Stimulated activated CD8-positive, alpha-beta memory T cell treated with anti-CD3 and anti-CD28 coated beads, Interleukin-4, amount 100 ng/mL, for 24 hours (primary cell): ENCODE data around the gene TGM6.

Experiments used
- DNase-seq: peaks from one replicate; pipeline ENCODE4 v3.0.0-alpha.2; 2020; ENCODE audit warnings: low read depth

Gene TGM6

DNA sequence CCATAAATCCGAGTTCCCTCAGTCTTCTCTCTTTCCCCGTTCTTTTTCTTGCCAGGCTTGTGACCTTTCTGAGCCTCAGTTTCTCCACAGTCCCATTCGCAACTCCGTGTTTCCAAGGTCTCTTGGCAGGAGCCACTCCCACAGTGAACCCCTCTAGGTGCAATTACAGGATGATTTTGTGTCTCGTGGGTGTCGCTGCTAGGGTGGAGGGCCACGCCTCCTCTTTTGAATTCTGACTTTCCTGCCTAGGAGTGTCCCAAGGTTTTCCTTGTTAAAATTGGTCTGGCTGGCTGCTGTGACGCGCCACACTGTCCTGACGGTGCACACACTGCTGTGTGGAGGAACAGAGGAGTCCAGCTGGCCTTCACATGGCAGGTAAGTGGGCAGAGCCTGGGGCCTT is at the start of gene TGM6:
TGM6 (plus strand) TSS at position 301 of the 400 bp plus-strand sequence; CDS start at position 369, 68 bp downstream.
- no peak for DNase-seq

DNA sequence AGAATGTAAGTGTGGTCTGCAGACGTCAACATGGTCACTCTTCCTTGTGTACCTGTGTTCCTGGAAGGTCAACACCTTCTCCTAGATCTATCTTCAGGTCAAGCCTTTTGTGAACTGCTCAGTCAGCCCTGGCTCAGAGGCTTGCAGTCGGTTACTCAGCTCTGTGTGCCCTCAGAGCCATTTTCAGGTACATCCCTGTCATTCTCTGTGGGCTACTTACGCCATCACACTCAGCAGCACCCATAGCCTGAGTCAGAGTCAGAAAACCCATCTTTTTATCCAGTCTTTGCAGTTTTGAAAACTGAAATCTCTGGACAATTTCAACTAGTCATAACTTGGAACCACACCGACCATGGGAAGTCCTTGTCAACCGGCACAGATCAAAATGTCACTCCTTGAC is 49.6 kb upstream of the TGM6 start:
- no peak for DNase-seq

DNA sequence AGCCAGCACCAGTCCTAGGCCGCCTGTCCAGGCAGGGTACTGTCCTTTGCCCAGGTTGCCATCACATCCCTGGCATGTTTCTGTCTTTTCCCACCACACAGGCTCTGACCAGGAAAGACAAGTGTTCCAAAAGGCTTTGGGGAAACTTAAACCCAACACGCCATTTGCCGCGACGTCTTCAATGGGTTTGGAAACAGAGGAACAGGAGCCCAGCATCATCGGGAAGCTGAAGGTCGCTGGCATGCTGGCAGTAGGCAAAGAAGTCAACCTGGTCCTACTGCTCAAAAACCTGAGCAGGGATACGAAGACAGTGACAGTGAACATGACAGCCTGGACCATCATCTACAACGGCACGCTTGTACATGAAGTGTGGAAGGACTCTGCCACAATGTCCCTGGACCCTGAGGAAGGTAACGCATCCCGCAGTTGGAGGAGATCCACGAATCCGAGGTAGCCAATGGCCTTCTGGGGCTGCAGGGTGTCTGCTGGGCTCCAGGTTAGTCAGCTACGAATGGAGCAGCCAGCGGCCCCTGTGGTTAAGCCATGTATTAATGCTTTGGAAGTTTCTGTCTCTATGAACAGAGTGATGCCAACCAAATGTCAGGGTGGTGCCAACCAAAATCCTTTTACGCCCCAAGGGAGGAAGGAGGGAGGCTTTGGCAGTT is 48.7 kb upstream of the TGM6 start:
- no peak for DNase-seq

DNA sequence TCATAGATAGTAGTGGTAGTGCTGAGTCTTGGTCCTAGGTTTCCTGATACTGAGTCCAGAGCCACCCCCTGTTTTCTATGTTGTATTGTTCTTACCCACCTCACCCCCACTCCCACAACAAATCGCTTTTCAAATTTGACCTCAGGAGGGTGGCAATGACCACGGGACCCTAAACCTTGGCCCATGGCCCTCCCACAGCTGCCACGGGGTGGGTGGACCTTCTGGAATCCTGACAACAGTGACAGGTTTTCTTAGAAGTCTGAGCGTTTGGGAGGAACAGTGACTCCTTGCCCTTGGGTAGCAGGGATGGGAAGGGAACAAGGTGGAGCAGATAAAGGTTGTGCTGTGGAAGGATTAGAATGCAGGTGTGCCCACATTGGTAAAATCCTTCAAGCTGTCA is 48.0 kb upstream of the TGM6 start:
- no peak for DNase-seq

DNA sequence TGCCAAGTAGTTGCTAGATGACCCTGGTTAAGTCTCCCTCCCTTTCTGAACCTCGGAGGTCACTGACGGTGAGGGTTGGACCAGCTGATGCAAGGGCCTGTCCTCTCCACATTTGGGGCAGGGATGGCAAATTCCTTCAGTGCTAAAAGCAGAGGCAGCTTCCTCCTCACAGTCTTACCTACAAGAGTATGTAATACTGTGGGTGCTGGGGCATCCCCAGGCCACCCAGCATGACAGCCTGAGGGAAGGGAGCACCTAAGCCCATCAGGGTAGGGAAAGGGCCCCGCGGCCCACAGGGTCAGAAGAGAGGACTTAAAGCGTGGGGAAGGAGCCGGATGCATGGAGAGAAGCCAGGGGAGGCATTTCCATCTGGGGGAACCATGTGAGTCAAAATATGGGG is 46.9 kb upstream of the TGM6 start:
- no peak for DNase-seq

DNA sequence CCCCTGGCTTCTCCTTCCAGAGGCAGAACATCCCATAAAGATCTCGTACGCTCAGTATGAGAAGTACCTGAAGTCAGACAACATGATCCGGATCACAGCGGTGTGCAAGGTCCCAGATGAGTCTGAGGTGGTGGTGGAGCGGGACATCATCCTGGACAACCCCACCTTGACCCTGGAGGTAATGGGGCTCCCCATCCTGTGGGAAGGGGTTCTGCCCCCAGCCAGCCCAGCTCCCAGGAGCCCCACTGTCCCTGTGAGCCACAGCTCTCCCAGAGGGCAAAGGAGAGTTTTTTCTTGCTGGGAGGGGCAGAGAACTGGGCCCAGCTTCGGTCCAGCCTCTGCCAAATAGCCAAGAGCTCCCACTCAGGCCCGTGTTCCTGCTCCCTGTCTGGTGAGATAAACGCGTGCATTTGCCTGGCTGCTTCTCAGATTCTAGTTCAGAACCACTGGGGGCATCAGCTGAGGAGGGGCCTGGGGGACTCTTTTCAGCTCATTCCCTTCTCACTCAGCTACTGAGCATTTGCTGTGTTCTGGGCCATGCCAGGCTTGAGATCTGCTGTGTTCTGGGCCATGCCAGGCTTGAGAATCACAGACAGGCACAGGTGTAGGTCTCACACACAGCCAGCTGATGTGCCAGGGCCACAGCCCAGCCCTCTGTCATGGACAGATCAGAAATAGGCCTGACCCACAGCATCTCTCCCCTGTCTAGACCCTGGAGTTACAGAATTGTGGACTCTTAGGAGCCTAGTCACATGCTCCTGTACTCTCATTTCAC is 45.4 kb upstream of the TGM6 start:
- DNase-seq: no peak

DNA sequence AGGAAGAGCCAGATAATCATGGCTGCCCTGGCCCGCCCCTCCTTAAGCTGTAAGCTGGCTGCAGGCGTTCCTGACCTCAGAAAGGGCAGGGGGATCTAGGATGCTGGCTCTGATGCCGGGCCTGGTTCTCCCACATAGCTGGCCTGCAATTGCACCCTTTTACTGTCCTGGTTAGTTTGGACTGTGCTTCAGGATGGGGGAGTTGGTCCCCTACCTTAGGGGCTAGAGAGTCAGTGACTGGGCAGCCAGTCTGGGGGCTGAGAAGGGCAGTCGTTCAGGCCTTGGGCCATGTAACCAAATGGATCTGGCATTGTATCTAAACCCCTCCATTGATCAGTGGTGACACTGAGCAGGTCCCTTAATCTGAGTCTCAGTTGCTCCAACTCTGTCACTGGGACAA is 44.2 kb upstream of the TGM6 start:
- DNase-seq: no peak

DNA sequence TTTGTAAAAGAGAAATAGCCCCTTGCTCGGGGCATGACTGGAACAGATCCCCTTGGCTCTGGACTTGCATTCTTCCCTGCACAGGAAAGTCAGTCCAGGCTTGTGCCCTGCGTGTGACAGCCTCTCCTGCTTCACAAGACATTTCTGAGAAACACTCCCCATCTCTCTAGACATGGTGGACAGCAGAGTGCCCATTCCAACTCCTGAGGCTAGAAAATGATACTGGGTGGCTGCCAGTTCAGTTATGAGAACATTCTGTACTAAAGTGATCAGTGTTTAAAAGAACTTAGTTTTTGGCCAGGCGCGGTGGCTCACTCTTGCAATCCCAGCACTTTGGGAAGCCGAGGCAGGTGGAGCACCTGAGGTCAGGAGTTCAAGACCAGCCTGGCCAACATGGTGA is 43.6 kb upstream of the TGM6 start:
- DNase-seq: no peak

DNA sequence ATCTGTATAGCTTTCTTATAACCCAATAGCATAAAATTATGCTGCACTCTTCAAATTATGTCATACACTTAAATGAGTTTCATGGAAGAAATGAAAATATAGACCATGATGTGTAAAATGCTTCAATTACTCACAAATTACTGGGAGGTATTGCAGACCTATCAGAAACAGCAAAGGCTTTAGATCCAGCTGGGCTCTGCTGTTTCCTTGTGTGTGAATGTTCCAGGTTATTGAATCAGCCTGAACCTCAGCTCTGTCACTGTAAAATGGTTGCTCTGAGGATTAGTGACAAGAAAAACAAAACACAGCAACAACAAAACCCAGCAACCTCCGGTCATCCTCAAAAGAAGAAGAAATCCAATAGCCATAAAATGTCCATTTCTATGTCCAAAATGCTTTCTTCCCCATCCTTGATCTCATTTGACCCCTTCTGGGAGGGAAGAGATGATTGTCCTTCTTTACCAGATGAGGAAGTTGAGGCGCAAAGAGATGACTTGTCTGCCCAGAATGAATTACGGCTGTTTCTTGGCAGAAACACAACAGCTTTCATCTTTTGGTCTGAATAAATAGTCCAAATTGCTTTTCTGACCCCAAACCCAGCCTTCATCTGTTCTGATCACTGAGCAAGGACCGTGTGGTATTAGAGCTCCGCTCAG is 42.2 kb upstream of the TGM6 start:
- DNase-seq: no peak

DNA sequence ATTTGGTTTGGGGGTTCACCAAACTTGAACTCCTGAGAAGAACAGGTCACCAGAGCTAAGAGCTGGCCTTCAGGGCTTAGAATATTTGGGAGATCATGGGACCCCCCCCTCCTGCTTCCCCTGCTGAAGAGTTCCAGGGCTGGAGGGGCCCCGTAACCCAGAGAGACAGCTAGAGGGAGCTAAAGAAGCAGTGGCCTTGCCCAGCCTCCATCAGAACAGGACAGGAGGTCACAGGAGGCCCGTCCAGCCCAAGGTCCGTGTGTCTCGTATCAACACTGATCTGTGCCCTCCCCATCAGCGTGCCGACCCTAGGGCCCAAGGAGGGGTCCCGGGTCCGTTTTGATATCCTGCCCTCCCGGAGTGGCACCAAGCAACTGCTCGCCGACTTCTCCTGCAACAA is 40.6 kb upstream of the TGM6 start:
- no peak for DNase-seq

DNA sequence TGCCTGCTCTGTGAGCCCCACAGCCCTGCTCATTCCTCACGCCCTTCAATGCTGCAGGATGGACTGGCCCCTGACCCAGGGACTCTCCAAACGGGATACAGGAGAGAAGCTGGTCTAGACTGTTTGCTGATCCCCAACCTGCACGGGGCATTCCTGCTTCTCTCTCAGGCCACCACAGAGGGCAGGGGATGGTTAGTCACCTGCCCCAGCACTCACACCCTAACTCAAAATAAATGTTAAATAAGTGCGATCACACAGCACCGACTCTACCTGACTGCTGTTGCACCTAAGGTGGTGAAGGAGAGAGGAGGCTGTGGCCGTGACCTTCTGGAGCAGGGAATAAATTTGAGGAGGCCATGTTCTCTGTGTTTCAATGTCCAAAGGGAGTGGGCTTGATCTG is 39.9 kb upstream of the TGM6 start:
- no peak for DNase-seq

DNA sequence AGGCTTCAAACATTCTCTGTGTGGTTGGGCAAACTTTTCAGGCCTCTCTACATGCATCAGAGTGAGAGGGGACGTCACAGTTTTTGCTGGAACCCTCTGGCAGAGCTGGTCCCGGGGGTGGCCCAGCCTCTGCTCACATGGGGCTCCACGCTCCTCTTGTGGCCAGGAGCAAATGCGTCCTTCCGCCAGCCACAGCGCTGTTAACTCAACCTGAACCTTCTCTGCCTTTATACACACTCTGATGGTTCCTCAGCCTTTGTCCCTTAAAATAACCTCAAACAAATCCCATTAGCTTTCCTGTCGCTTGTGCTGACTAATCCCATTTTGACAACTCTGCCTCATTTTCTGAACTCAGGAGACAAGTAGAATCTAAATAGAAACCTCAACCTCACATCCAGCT is 39.4 kb upstream of the TGM6 start:
- no peak for DNase-seq

DNA sequence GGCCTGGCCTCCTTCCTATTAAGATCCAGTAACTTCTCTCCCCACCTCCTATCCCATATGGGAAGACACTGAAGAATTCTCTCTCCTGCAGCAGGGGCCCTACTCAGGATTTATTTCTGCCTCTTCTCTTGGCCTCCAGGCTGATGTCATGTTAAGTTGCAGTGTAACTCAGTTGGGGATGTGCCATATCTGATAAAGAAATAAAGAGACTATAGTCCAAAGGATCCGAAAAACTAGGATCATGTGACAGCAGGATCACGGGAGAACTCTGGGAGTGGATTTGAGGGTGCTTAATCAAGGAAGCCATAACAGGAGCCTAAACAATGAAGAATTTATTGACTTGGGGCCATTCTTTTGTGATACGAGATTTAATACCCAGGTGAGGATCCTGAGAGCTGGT is 38.5 kb upstream of the TGM6 start:
- DNase-seq: no peak

DNA sequence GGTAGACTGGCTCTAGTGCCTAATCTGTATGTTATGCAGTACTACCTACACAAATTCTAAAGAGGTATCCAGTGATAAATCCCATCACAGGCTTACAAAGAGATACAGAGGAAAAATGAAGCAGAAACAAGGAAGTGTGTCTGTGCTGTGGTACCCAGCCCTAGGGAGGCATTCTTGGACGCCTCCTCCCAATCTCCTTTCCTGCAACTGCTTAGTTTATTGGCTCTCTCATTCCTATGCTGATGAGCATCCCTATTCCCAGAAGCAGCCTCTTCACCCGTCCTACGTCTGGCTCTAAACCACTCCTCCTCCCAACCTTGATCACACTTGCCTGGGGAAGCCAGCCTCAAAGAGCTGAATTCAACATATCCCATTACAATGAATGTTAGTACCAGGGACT is 34.5 kb upstream of the TGM6 start:
- no peak for DNase-seq

DNA sequence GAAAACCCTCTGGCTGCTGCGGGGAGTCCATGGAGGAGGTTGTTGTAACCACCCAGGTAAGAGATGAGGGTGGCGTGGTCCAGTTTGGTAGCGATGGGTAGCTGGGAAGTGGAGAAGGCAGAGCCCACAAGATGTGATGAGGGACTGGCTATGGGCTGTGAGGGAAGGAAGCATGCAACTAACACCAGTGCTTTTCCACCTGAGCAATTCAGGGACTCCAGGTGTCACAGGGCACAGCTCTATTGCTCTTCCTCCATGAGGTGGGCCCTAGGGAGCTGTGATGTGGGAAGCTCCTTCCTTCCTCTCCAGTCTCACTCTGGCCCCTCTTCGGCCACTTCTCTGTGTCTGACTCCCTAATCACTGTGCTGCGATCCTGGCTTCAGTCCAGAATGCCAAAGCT is 32.4 kb upstream of the TGM6 start:
- DNase-seq: no peak

DNA sequence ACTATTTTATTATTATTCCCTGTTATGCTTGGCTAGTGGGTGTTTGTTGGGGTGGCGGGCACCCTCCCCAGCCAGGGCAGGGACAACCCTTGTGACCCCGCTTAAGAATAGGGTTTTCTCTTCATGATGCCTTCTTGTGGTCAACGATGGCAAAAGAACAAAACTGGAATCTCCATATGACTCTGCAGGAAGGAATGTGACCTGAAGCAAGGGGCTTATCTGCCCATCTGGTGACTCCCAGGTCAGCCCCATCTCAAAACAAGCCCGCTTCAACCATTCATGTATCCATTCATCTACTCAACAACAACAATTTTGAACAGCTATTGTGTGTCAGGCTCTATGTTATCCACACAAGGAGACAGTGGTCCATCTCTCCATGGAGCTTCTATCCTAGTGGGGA is 30.9 kb upstream of the TGM6 start:
- DNase-seq: no peak

DNA sequence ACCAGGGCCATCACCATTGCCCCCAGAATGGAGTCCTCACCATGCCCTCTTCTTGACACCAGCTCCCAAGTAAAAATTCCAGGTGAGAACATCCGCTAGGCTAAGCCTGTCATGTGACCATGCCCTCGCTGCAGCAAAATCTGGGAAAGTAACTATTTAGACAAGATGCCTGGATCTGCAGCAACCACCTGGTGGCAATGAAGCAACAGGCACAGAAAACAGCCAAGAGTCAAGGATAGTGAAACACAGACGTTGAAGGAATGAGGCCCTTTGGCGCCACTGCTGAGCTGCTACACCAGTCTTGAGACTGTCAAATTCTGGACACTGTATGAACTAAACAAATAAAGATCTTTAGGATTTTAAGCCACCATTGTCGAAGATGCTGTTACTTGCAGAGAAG is 30.1 kb upstream of the TGM6 start:
- DNase-seq: no peak

DNA sequence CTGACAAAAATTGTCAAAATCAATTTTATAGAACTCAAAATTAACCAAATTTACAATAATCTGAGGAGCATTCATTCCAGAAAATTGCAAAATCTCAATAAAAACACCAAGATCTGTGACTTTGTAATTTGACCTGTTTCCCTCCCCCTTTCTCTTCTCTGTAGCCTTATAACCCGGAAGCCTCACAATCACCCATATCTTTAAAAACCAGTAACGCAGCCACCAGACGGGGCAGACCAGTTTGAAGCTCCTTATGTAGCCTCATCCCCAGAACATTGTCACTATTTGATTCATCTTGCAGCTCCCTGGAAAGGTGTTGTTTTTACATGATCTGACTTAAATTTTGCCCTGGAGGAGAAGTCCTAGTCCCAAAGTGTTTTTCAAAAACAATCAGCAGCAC is 27.5 kb upstream of the TGM6 start:
- no peak for DNase-seq

DNA sequence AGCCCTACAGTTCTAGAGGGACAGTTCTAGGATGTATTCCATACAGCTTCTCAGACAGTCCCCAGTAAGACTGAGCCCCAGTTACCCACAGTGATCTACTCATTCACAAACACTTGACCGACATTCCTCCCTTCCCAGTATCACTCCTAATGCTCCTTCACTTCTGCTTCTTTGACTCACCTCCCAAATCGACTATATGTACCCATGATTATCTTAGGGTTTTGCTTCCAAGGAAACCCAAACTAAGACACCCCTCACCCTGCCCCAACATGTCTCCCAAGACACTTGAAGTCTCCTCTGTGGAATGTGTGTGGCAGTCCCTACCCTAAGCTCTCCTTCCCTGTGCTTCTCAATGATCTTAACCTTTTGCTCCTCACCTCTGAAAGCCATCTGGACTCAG is 23.6 kb upstream of the TGM6 start:
- no peak for DNase-seq

DNA sequence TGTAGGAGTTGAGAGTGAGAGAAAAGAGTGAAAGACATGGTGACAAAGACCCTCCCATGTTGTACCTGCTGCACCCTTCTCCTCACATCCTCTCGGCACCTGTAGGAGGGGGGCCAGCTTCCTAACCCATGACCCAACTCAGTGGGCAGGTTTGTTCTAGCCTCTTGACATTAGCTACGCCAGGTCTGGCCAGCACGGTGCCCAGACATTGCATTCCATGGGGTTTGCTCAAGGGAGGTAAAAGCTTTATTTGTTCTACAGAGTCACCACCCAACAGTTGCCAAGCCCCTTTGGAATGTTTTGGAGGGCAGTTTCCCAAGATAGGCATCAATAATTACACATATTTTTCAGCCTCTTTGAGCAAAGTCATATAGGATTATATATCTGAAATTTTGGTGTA is 22.7 kb upstream of the TGM6 start:
- DNase-seq: no peak

DNA sequence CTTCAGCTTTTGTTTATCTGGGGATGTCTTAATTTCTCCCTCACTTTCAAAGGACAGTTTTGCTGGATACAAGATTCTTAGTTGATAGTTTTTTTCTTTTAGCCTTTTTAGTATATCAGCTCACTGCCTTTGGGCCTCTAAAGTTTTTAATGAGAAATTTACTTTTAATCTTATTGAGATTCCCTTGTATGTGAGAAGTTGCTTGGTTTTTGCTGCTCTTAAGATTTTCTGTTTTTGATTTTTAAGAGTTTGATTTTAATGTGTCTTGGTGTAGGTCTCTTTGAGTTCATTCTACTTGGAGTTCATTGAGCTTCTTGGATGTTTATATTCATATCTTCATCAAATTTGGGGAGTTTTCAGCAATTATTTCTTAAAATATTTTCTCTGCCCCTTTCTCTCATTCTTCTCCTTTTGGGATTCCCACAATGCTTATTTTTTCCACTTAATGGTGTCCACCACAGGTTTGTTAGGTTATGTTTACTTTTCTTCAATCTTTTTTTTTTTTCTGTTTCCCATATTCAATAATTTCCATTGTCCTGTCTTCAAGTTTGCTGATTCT is 19.6 kb upstream of the TGM6 start:
- DNase-seq: no peak

DNA sequence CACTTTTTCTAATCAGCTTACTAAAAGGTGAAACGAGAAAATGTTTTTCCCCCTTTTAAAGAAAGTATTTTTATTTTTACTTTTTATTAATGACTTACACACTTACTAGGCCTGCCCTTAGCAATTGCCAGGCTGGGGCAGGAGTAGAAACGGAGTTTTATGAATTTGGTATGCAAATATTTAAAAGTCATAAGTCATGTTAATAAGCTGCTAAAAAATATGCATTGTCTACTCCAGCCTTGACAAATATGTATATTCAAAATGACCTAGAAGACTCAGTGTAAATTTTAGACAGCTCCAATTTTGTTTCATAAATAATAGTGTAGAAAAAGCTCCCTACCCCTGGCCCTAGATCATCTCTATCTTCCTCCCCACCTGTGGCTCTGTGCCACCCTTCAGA is 17.5 kb upstream of the TGM6 start:
- no peak for DNase-seq

DNA sequence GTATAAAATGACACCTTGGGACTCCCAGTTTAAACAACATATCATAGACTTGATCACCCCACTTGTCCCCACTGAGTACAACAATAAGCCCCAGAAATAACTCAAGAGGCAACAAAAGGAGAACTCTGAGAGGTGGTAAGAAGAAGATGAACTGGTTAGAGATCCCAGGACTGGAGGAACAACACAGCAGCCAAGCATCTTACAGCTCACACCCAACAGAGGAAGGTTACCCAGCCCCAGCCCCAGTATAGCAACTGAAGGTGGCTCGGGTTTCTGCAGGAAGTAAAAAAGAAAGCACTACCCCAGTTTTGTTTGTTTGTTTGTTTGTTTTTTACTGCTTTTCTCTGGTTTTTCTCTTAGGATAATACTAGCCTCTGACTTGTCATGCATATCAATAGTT is 17.1 kb upstream of the TGM6 start:
- DNase-seq: no peak
